Measurements from ENCODE around the gene LTB4R2.
"Not testable (repeated sequence)": the region's sequence is repeated elsewhere in the genome, so short reads cannot be mapped to it uniquely, and the experiment has no call there.

Gene LTB4R2

GRCh38 chr14:24342889-24343288, 32.9 kb downstream of the LTB4R2 start:
- DNase-seq: no peak

GRCh38 chr14:24343795-24344660, 34.1 kb downstream of the LTB4R2 start:
- DNase-seq: no peak

GRCh38 chr14:24347134-24347533, 37.2 kb downstream of the LTB4R2 start:
- DNase-seq: no peak

- DNase-seq: no peak
These were observed 38.2 kb downstream of the LTB4R2 start for GRCh38 chr14:24348186-24348585.

- no peak for DNase-seq
These were observed 39.8 kb downstream of the LTB4R2 start for GRCh38 chr14:24349742-24350141.

GRCh38 chr14:24351517-24351916, 41.6 kb downstream of the LTB4R2 start:
- DNase-seq: no peak

GRCh38 chr14:24353559-24354481, 43.9 kb downstream of the LTB4R2 start:
- DNase-seq: no peak

GRCh38 chr14:24354482-24354825, 44.5 kb downstream of the LTB4R2 start:
- DNase-seq: not testable (repeated sequence)

GRCh38 chr14:24355009-24355408, 45.1 kb downstream of the LTB4R2 start:
- no peak for DNase-seq

GRCh38 chr14:24356208-24356607, 46.3 kb downstream of the LTB4R2 start:
- no peak for DNase-seq

GRCh38 chr14:24360281-24360680, 50.3 kb downstream of the LTB4R2 start:
- DNase-seq: no peak

- DNase-seq: no peak
These were observed 51.4 kb downstream of the LTB4R2 start for GRCh38 chr14:24361326-24361725.

All from NCI-H1417 treated with DMSO at 0.1 percent for 48 hours (cell line).